PC-3 (cell line): ENCODE results near the gene SLC6A20.
"Not testable (repeated sequence)": the region's sequence is repeated elsewhere in the genome, so short reads cannot be mapped to it uniquely, and the experiment has no call there.

ENCODE experiments used
- CTCF ChIP-seq: fragments of 300-600 bp; sonication (generic); conservative IDR thresholded peaks from 2 replicates; pipeline ENCODE4 v1.5.1; 2017; ENCODE audit warnings: antibody characterized with exemption, low read depth, mild to moderate bottlenecking, low read length
- EZH2 ChIP-seq: fragments of 300-600 bp; sonication (generic); IDR thresholded peaks from one replicate; pipeline ENCODE4 v1.6.1; 2017; ENCODE audit warnings: antibody characterized with exemption, mild to moderate bottlenecking, low read length; ENCODE audit not compliant: unreplicated experiment
- EZH2phosphoT487 ChIP-seq: fragments of 300-600 bp; sonication (generic); IDR thresholded peaks from 2 replicates; pipeline ENCODE4 v1.6.1; 2018; ENCODE audit warnings: mild to moderate bottlenecking, antibody characterized with exemption, low read length, borderline replicate concordance

DNA sequence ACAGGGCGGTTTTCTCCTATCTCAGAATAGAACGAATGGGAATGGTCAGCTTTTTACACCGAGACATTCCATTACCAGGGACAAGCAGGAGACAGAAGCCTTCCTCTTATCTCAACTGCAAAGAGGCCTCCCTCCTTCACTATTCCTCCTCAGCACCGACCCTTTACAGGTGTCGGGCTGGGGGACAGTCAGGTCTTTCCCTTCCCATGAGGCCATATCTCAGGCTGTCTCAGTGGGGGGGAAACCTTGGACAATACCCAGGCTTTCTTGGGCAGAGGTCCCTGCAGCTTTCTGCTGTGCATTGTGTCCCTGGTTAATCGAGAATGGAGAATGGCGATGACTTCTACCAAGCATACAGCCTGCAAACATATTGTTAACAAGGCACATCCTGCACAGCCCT lies 39.2 kb downstream of the SLC6A20 start:
- TF ChIP-seq CTCF, EZH2phosphoT487, EZH2: not testable (repeated sequence)
